CD4-positive, alpha-beta memory T cell (primary cell): Measurements from ENCODE around the gene PTHLH. TPM values are rescaled to one million over a fixed set of nuclear protein-coding genes. Genes with fewer than 3 reads are reported as not detected.

ENCODE experiments used
- CTCF ChIA-PET: fragments of 350-600 bp; sonication (Branson Sonifier 250); formaldehyde crosslinking; loops from one replicate; lab custom pipeline; 2021; ENCODE audit warnings: inconsistent platforms; ENCODE audit not compliant: partially characterized antibody; lab: Charles Lee
- POLR2A ChIA-PET: fragments of 350-600 bp; sonication (Branson Sonifier 250); formaldehyde crosslinking; loops from one replicate; lab custom pipeline; 2021; ENCODE audit not compliant: partially characterized antibody; lab: Charles Lee
- DNase-seq, 5 donors: peaks; one replicate each; pipeline versions ENCODE4 v3.0.0 to v3.0.0-alpha.2; 2020 to 2022; ENCODE audit warnings: mixed read lengths in 1 of 5
- H3K27ac ChIP-seq: one replicate; pipeline ENCODE4 v1.7.0; 2013; ENCODE audit warnings: low read depth, low read length
- H3K27me3 ChIP-seq: 2 replicates; pipeline ENCODE4 v1.7.0; 2013; ENCODE audit warnings: mild to moderate bottlenecking, low read length, moderate library complexity; ENCODE audit not compliant: insufficient read depth
- H3K36me3 ChIP-seq: 2 replicates; pipeline ENCODE4 v1.7.0; 2013; ENCODE audit warnings: mild to moderate bottlenecking, low read length, moderate library complexity; ENCODE audit not compliant: insufficient read depth
- H3K4me1 ChIP-seq: 2 replicates; pipeline ENCODE4 v1.7.0; 2013; ENCODE audit warnings: mild to moderate bottlenecking, low read length, moderate library complexity; ENCODE audit not compliant: insufficient read depth
- H3K4me3 ChIP-seq, 2 donors: one replicate each; pipeline ENCODE4 v1.7.0; 2013; ENCODE audit warnings: low read length in 2 of 2, mild to moderate bottlenecking in 1 of 2
- H3K9me3 ChIP-seq, 2 donors: one replicate each; pipeline ENCODE4 v1.7.0; 2013; ENCODE audit warnings: low read length in 2 of 2, control low read depth in 1 of 2; ENCODE audit not compliant: control insufficient read depth in 1 of 2
- H3K27ac Mint-ChIP-seq, 7 donors: one replicate each; pipeline ENCODE4 v1.8.0; 2020 to 2021; ENCODE audit warnings: mixed read lengths in 7 of 7, mild to moderate bottlenecking in 6 of 7, inconsistent platforms in 3 of 7, moderate library complexity in 3 of 7
- H3K27me3 Mint-ChIP-seq, 2 donors: one replicate each; pipeline ENCODE4 v1.8.0; 2020 to 2021; ENCODE audit warnings: mixed read lengths in 2 of 2
- H3K36me3 Mint-ChIP-seq, 2 donors: one replicate each; pipeline ENCODE4 v1.8.0; 2020 to 2021; ENCODE audit warnings: mixed read lengths in 2 of 2, inconsistent platforms in 1 of 2, mild to moderate bottlenecking in 1 of 2
- H3K4me1 Mint-ChIP-seq, 4 donors: one replicate each; pipeline ENCODE4 v1.8.0; 2020 to 2021; ENCODE audit warnings: mixed read lengths in 4 of 4, mild to moderate bottlenecking in 1 of 4
- H3K4me3 Mint-ChIP-seq, 8 donors: one replicate each; pipeline ENCODE4 v1.8.0; 2020 to 2021; ENCODE audit warnings: mixed read lengths in 8 of 8, mild to moderate bottlenecking in 7 of 8, moderate library complexity in 6 of 8, inconsistent platforms in 3 of 8
- H3K9me3 Mint-ChIP-seq, 8 donors: one replicate each; pipeline ENCODE4 v1.8.0; 2020 to 2021; ENCODE audit warnings: mixed read lengths in 8 of 8, mild to moderate bottlenecking in 5 of 8, inconsistent platforms in 3 of 8, moderate library complexity in 1 of 8
- intact Hi-C: fragments of 100-400 bp; cut with micrococcal nuclease; formaldehyde crosslinking; loops from one replicate; pipeline ENCODE4 v1.15.1; 2023
- polyA plus RNA-seq, 2 donors: library from polyadenylated mRNA; unstranded; fragments of 300-500 nt; fragmentation: Illumina TruSeq; gene quantifications; one replicate each; pipeline ENCODE4 v1.2.3, GENCODE V29; 2021
- total RNA-seq, 2 experiments: library from RNA; stranded (reverse); gene quantifications; one replicate each; pipeline ENCODE4 v1.2.3, GENCODE V29; 2021

The PTHLH gene
- total and polyA plus RNA-seq, 4 experiments from 2014 or later: not detected

DNA sequence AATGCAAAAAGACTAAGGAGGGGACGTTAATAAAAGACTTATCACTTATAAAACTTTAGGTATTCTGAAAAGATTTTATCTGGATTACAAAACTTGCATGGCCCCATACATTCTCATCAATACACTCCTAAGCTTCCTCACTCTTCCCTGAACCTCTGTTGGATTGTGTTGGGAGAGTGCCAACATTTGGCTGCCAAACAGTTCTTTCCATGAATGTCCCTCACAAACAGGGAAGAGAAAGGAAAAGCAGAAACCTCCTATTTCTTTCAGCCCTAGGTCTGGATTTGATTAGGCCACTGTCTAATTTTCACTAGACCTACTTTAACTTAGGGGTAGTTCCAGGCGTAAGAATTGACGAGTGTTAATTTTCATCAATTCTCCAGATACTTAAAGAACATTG lies 11.7 kb downstream of the PTHLH start:
- intact Hi-C loops: no loop called here
- no peak overlapping the region for H3K4me3 Mint-ChIP-seq
- Histone ChIP-seq H3K9me3 (no peaks in the 10 kb centered on the region), H3K4me3 (no peak overlapping the region), H3K36me3 (no peaks in the 10 kb centered on the region), H3K27ac (no peak overlapping the region), H3K4me1 (no peaks in the 10 kb centered on the region), H3K27me3 (no peaks in the 10 kb centered on the region)
- no peaks in the 10 kb centered on the region for H3K36me3 Mint-ChIP-seq
- peaks cover 16 to 33% of the 10 kb centered on the region in 2 donors for H3K27me3 Mint-ChIP-seq
- H3K27ac Mint-ChIP-seq: no peak overlapping the region
- DNase-seq: no peak
- ChIA-PET CTCF (no interaction called here), POLR2A (no interaction called here)
- H3K9me3 Mint-ChIP-seq: no peaks in the 10 kb centered on the region
- H3K4me1 Mint-ChIP-seq: no peaks in the 10 kb centered on the region

DNA sequence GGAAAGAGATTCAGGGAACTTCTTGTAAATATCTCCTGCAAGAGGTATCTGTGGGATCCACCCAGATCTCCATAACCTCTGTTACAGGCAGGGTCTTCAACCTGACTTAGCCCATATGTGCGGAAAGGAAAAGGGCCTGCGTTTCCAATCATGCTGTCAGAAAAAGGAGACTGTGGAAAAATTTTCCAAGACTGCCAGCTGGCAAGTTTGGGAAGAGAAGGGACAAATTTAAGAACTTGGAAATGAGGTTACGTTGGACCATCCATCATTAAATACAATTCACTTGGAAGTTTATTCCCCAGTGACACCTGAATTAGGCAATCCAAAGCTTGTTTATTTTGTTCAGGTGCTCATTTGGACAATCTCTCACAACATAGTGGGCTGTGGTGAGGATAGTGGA lies 13.9 kb downstream of the PTHLH start:
- H3K9me3 Mint-ChIP-seq: no peaks in the 10 kb centered on the region
- no peaks in the 10 kb centered on the region for H3K36me3 Mint-ChIP-seq
- ChIA-PET POLR2A (no interaction called here), CTCF (no interaction called here)
- H3K9me3 ChIP-seq: no peaks in the 10 kb centered on the region
- peaks cover 12 to 28% of the 10 kb centered on the region in 2 donors for H3K27me3 Mint-ChIP-seq
- H3K27ac ChIP-seq: no peak overlapping the region
- no peaks in the 10 kb centered on the region for H3K4me1 Mint-ChIP-seq
- DNase-seq: no peak
- H3K4me3 Mint-ChIP-seq: no peak overlapping the region
- no peak overlapping the region for H3K27ac Mint-ChIP-seq
- intact Hi-C loops: no loop called here
- no peaks in the 10 kb centered on the region for H3K27me3 ChIP-seq
- H3K4me3 ChIP-seq: no peak overlapping the region
- no peaks in the 10 kb centered on the region for H3K4me1 ChIP-seq
- H3K36me3 ChIP-seq: no peaks in the 10 kb centered on the region

GRCh38 chr12:27957366-27957765 lies 15.2 kb downstream of the PTHLH start:
- POLR2A ChIA-PET: no interaction called here

GRCh38 chr12:27953817-27954216 lies 18.7 kb downstream of the PTHLH start:
- H3K4me1 Mint-ChIP-seq: no peaks in the 10 kb centered on the region
- H3K4me3 Mint-ChIP-seq: no peak overlapping the region
- no peaks in the 10 kb centered on the region for H3K9me3 Mint-ChIP-seq
- H3K27ac Mint-ChIP-seq: no peak overlapping the region
- DNase-seq: no peak
- no peaks in the 10 kb centered on the region for H3K27me3 ChIP-seq
- no peaks in the 10 kb centered on the region for H3K9me3 ChIP-seq
- CTCF ChIA-PET: interaction anchor here (1.1 to 2.9 kb wide), 2 partner anchors 10 to 13 kb away, joined by 3 to 13 read pairs; no protein-coding TSS in a partner anchor
- H3K36me3 ChIP-seq: no peaks in the 10 kb centered on the region
- H3K4me1 ChIP-seq: no peaks in the 10 kb centered on the region
- H3K27me3 Mint-ChIP-seq: peaks cover 3 to 10% of the 10 kb centered on the region in 2 donors
- no peak overlapping the region for H3K4me3 ChIP-seq
- intact Hi-C loops: no loop called here
- no peaks in the 10 kb centered on the region for H3K36me3 Mint-ChIP-seq
- POLR2A ChIA-PET: interaction anchor here (0.6 kb wide), 1 partner anchor 949 kb away, joined by 3 read pairs; no protein-coding TSS in a partner anchor
- no peak overlapping the region for H3K27ac ChIP-seq

More at GRCh38 chr12:27957366-27957765, 15.2 kb downstream of the PTHLH start:
- Mint-ChIP-seq H3K4me3 (no peak overlapping the region), H3K27ac (no peak overlapping the region), H3K27me3 (peaks cover 9 to 18% of the 10 kb centered on the region in 2 donors), H3K4me1 (no peaks in the 10 kb centered on the region), H3K9me3 (no peaks in the 10 kb centered on the region), H3K36me3 (no peaks in the 10 kb centered on the region)
- CTCF ChIA-PET: interaction anchor here (1.1 to 1.4 kb wide), 2 partner anchors 10 to 17 kb away, joined by 3 read pairs; no protein-coding TSS in a partner anchor
- Histone ChIP-seq H3K36me3 (no peaks in the 10 kb centered on the region), H3K27ac (no peak overlapping the region), H3K9me3 (no peaks in the 10 kb centered on the region), H3K27me3 (no peaks in the 10 kb centered on the region), H3K4me1 (no peaks in the 10 kb centered on the region), H3K4me3 (no peak overlapping the region)
- intact Hi-C loops: no loop called here
- no peak for DNase-seq

GRCh38 chr12:27953348-27953747 lies 19.2 kb downstream of the PTHLH start:
- ChIA-PET POLR2A (no interaction called here), CTCF (interaction anchor here (0.5 to 2.9 kb wide), 3 partner anchors 10 to 219 kb away, joined by 3 to 13 read pairs (median 3); no protein-coding TSS in a partner anchor)
- no peak overlapping the region for H3K4me3 Mint-ChIP-seq
- no peaks in the 10 kb centered on the region for H3K9me3 Mint-ChIP-seq
- DNase-seq: no peak
- intact Hi-C loops: no loop called here
- no peaks in the 10 kb centered on the region for H3K4me1 Mint-ChIP-seq
- Histone ChIP-seq H3K27me3 (no peaks in the 10 kb centered on the region), H3K9me3 (no peaks in the 10 kb centered on the region), H3K4me3 (no peak overlapping the region), H3K27ac (no peak overlapping the region), H3K36me3 (no peaks in the 10 kb centered on the region), H3K4me1 (no peaks in the 10 kb centered on the region)
- no peak overlapping the region for H3K27ac Mint-ChIP-seq
- peaks cover 3 to 7% of the 10 kb centered on the region in 2 donors for H3K27me3 Mint-ChIP-seq
- H3K36me3 Mint-ChIP-seq: no peaks in the 10 kb centered on the region

- Mint-ChIP-seq H3K36me3 (no peaks in the 10 kb centered on the region), H3K4me3 (no peak overlapping the region), H3K27ac (no peak overlapping the region), H3K4me1 (no peaks in the 10 kb centered on the region), H3K27me3 (peaks cover 3 to 7% of the 10 kb centered on the region in 2 donors), H3K9me3 (no peaks in the 10 kb centered on the region)
- no peaks in the 10 kb centered on the region for H3K9me3 ChIP-seq
- H3K27ac ChIP-seq: no peak overlapping the region
- H3K4me3 ChIP-seq: no peak overlapping the region
- H3K36me3 ChIP-seq: no peaks in the 10 kb centered on the region
- no peaks in the 10 kb centered on the region for H3K4me1 ChIP-seq
- DNase-seq: no peak
- intact Hi-C loops: no loop called here
- H3K27me3 ChIP-seq: no peaks in the 10 kb centered on the region
- ChIA-PET POLR2A (no interaction called here), CTCF (interaction anchor here (1.1 to 2.9 kb wide), 2 partner anchors 11 to 12 kb away, joined by 3 to 13 read pairs; no protein-coding TSS in a partner anchor)
These were observed 20.0 kb downstream of the PTHLH start for GRCh38 chr12:27952510-27952909.

- H3K36me3 Mint-ChIP-seq: no peaks in the 10 kb centered on the region
- CTCF ChIA-PET: interaction anchor here (2.9 kb wide), 1 partner anchor 11 kb away, joined by 13 read pairs; no protein-coding TSS in a partner anchor
- H3K27me3 ChIP-seq: no peaks in the 10 kb centered on the region
These were observed 20.6 kb downstream of the PTHLH start for GRCh38 chr12:27951898-27952297.

More at GRCh38 chr12:27951898-27952297, 20.6 kb downstream of the PTHLH start:
- intact Hi-C loops: no loop called here
- Mint-ChIP-seq H3K4me3 (no peak overlapping the region), H3K9me3 (no peaks in the 10 kb centered on the region), H3K27me3 (peaks cover under 1 to 4% of the 10 kb centered on the region in 2 donors), H3K27ac (no peak overlapping the region), H3K4me1 (no peaks in the 10 kb centered on the region)
- no peak overlapping the region for H3K27ac ChIP-seq
- no peaks in the 10 kb centered on the region for H3K36me3 ChIP-seq
- no peaks in the 10 kb centered on the region for H3K4me1 ChIP-seq
- no peak for DNase-seq
- no peak overlapping the region for H3K4me3 ChIP-seq
- POLR2A ChIA-PET: no interaction called here
- H3K9me3 ChIP-seq: no peaks in the 10 kb centered on the region
